GM10248 (cell line): ENCODE measurements around the gene CLIC6.

ENCODE experiments used
- CTCF ChIA-PET: fragments of 300-600 bp; sonication (Branson Sonifier 250); formaldehyde crosslinking; extraction: SDS; loops from one replicate; lab custom pipeline; 2021; ENCODE audit warnings: antibody characterized with exemption; lab: Yijun Ruan, JAX
- POLR2A ChIA-PET: fragments of 350-650 bp; sonication (Branson Sonifier 250); formaldehyde crosslinking; extraction: SDS; loops from one replicate; lab custom pipeline; 2020; ENCODE audit warnings: antibody characterized with exemption; lab: Yijun Ruan, JAX
- DNase-seq: peaks from one replicate; pipeline ENCODE4 v3.0.0; 2012; ENCODE audit errors: extremely low spot score
- TF ChIP-seq, protein P1 (sequence below): IDR thresholded peaks from 2 replicates; pipeline ENCODE4 v1.5.1; 2012; ENCODE audit warnings: mild to moderate bottlenecking, low read depth; ENCODE audit errors: extremely low read depth, missing control alignments, control extremely low read depth

CLIC6 gene

DNA sequence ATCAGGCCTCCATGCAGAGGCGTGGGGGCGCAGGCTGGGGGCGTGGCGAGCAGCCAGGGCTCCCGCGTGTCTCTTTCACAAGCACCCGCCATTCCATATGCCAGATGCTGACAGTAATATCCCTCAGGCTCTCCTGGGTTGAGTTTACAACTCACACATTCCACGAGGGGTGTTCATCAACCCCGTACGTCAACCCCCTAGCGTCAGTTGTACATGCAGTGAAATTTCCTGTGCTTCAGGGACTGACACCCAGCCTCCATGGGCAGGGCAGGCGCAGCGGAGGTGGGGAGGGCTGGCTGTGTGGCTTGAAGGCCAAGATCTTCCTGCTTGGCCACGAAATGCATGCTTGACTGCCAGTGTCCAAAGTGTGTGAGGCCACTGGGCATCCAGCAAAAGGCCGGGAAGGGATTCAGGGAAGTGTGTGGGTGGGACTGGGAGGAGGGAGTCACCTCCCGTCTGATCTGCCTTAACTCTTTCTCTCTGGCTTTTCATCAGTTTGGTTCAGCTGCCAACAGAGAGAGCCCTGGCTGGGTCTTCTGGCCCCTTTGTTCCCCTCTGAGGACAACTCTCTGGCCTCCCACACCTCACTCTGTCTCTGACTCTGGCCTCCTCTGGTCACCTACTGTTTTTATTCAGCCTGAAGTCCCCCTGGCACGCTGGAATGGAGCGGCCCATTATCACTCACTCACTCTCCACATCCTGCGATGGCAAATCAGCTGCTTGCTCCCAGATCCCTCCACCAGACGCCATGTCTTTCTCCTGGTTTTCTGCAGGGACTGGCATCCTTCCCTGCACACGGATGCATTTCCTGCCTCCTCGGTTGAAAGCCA lies 33.8 kb downstream of the CLIC6 start:
- ChIA-PET POLR2A (no interaction called here), CTCF (interaction anchor here (4.5 kb wide), 1 partner anchor 8 kb away, joined by 29 read pairs; no protein-coding TSS in a partner anchor)
- no peak for DNase-seq
- TF ChIP-seq, protein P1, sequence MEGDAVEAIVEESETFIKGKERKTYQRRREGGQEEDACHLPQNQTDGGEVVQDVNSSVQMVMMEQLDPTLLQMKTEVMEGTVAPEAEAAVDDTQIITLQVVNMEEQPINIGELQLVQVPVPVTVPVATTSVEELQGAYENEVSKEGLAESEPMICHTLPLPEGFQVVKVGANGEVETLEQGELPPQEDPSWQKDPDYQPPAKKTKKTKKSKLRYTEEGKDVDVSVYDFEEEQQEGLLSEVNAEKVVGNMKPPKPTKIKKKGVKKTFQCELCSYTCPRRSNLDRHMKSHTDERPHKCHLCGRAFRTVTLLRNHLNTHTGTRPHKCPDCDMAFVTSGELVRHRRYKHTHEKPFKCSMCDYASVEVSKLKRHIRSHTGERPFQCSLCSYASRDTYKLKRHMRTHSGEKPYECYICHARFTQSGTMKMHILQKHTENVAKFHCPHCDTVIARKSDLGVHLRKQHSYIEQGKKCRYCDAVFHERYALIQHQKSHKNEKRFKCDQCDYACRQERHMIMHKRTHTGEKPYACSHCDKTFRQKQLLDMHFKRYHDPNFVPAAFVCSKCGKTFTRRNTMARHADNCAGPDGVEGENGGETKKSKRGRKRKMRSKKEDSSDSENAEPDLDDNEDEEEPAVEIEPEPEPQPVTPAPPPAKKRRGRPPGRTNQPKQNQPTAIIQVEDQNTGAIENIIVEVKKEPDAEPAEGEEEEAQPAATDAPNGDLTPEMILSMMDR, result no peak

DNA sequence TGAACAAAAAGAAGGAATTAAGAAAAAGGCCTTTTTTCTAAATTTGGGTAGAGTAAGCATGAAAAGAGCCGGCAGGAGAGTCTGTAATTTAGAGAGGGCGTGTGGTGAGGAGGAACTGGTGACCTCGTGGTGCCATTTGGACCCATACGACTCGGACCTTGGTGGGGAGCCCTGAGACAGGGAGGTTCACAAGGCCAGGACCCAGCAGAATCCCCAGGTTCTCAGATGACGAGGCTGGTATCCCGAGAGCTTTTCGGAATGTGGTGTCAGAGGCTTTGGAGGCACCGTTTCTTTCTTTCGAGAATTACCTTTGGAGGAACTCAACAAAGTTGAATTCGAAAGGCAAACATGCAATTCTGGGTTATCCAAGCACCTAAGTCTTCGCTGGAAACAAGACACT lies 34.8 kb downstream of the CLIC6 start:
- ChIA-PET CTCF (interaction anchor here (4.5 kb wide), 1 partner anchor 9 kb away, joined by 29 read pairs; no protein-coding TSS in a partner anchor), POLR2A (no interaction called here)
- TF ChIP-seq, protein P1, result no peak

DNA sequence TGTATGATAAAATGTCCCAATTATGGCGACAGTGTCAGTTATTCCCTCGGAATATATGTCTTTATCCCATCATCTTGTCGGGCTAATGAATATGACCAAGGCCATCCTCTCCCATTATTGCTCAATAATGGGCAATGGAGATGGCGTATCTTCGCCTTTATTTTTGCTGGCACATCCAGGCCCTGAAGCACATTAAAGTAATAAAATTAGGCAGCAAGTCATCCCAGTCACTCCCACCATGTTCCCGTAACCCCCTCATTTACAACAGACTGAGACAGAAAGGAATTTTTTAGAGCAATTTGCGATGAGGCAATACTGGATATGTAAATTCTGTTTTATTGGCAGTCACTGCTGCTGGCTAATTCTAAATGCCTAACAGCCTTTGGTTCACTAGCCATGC lies 35.3 kb downstream of the CLIC6 start:
- ChIA-PET CTCF (interaction anchor here (4.5 kb wide), 1 partner anchor 10 kb away, joined by 29 read pairs; no protein-coding TSS in a partner anchor), POLR2A (no interaction called here)
- TF ChIP-seq, protein P1, result no peak
- DNase-seq, result no peak

More for the DNA sequence above, 34.8 kb downstream of the CLIC6 start:
- no peak for DNase-seq

DNA sequence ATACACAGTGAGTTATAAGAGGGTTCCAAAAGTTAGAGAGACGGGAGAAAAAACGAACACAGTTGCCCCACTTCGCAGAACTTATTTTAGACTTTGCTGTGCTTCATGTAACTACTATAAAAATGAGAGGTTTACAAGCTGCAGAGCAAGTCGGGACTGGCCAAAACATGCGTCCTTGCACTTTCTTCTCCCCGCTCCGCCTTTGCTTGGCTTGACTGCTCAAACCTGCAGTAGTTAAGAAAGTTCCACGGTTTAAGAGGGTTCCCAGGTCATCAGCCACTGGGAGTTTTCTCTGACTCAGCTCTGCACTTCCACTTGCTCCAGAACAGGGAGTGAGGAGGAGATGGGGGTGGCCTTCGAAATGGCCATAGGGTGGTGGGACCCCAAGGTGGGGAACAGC lies 36.2 kb downstream of the CLIC6 start:
- POLR2A ChIA-PET, result no interaction called here
- CTCF ChIA-PET, result interaction anchor here (1.5 to 4.5 kb wide), 2 partner anchors 10 to 1332 kb away, joined by 3 to 29 read pairs; no protein-coding TSS in a partner anchor
- TF ChIP-seq, protein P1, result no peak
- no peak for DNase-seq

DNA sequence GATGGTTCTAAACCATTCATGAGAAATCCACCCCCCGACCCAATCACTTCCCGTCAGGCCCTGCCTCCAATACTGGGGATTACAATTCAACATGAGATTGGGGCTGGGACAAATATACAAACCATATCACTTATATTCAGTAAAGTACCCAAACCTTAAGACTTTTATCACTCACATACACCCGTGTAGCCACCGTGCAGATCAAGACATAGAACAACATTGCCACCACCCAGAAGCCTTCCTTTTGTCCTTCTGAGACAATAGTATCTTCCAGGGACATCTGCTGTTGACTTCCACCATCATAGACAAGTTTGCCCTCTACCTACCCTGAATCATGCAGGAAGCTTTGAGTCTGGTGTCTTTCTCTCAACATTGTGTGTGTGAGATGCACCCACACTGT lies 37.5 kb downstream of the CLIC6 start:
- TF ChIP-seq, protein P1, result no peak
- ChIA-PET CTCF (interaction anchor here (1.3 to 4.5 kb wide), 4 partner anchors 12 to 1330 kb away, joined by 3 to 29 read pairs (median 3); no protein-coding TSS in a partner anchor), POLR2A (no interaction called here)
- DNase-seq, result no peak

DNA sequence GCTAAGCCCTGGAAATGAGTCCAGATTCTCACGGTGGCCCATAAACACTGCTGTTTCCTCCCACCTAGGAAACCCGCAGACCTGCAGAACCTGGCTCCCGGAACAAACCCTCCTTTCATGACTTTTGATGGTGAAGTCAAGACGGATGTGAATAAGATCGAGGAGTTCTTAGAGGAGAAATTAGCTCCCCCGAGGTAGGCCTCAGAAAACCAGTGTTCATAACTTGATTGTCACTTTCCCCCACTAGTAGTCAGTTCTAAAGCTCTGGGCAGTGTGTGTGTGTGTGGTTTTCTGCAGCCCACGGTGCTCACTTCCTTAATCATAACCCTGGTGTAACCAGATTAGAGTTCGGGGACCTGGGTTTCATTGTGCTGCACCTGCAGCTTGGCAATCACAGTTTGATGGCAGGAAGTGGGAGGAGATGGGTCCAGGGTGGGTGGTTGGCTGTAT lies 39.1 kb downstream of the CLIC6 start:
- CTCF ChIA-PET, result interaction anchor here (1.2 to 5.3 kb wide), 6 partner anchors 13 to 346 kb away, joined by 3 to 49 read pairs (median 7); no protein-coding TSS in a partner anchor
- TF ChIP-seq, protein P1, result no peak
- peak; percentile 81 for DNase-seq
- POLR2A ChIA-PET, result no interaction called here
